ENCODE measurements around the gene GP2.
"Not testable (repeated sequence)": the region's sequence is repeated elsewhere in the genome, so short reads cannot be mapped to it uniquely, and the experiment has no call there.

Gene GP2

DNA sequence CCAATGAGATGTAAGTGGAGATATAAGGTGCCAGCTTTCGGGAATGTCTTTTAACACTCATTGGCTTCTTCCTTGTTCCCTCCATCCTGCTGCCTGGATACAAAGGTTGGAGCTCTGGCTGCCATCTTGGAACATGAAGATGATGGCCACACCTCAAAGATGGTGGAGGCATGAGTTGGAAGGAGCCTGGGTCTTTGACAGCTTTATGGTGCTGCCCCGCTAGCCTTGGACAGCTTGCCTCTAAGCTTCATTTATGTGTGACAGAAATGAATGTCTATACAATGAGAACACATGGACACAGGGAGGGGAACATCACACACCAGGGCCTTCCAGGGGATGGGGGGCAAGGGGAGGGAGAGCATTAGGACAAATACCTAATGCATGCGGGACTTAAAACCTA, 13.6 kb downstream of the GP2 start:
- no peak overlapping the region for H3K4me3 ChIP-seq (ENCODE audit: low read length)
- TF ChIP-seq, protein P1, sequence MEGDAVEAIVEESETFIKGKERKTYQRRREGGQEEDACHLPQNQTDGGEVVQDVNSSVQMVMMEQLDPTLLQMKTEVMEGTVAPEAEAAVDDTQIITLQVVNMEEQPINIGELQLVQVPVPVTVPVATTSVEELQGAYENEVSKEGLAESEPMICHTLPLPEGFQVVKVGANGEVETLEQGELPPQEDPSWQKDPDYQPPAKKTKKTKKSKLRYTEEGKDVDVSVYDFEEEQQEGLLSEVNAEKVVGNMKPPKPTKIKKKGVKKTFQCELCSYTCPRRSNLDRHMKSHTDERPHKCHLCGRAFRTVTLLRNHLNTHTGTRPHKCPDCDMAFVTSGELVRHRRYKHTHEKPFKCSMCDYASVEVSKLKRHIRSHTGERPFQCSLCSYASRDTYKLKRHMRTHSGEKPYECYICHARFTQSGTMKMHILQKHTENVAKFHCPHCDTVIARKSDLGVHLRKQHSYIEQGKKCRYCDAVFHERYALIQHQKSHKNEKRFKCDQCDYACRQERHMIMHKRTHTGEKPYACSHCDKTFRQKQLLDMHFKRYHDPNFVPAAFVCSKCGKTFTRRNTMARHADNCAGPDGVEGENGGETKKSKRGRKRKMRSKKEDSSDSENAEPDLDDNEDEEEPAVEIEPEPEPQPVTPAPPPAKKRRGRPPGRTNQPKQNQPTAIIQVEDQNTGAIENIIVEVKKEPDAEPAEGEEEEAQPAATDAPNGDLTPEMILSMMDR (conservative IDR thresholded peaks at IDR 0.05; ENCODE audit: low read depth, low read length) = no peak
- no peak for DNase-seq (ENCODE audit: low read depth)

DNA sequence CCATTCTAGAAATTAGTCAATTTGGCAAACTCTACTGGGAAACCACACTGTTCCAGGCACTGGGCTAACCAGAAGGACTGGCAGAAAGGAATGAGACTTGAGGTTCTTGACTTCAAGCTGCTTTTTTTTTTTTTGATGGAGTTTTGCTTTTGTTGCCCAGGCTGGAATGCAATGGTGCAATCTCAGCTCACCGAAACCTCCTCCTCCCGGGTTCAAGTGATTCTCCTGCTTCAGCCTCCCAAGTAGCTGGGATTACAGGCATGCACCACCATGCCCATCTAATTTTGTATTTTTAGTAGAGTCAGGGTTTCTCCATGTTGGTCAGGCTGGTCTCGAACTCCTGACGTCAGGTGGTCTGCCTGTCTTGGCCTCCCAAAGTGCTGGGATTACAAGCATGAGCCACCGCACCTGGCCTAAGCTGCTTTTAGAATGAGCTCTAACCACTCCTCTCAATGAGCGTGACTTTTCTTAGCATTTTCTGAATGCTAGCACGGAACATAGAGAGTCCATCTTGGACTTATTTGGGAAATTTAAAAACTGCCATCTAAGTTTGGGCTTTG, 14.7 kb downstream of the GP2 start:
- H3K4me3 ChIP-seq (ENCODE audit: low read length); DNase-seq (ENCODE audit: low read depth): not testable (repeated sequence)

DNA sequence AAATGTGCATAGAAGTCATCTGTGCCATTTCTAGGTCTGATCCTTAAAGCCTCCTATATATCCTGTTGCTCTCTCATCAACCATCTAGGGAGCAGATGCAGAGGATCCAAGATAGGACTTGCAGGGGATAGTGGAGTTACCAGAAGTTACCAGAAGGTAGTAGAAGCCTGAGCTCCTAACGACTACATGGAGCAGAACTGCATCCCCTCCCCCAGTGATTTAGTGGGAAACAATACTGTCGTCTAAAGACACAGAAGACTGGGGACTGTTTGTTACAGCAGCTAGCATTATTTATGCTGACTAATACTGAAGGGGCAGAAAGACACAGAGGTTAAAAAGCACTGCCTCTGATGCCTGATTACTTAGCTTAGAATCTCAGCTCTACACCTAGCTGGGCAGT, 15.8 kb downstream of the GP2 start:
- no peak overlapping the region for H3K4me3 ChIP-seq (ENCODE audit: low read length)
- TF ChIP-seq, protein P1 (conservative IDR thresholded peaks at IDR 0.05; ENCODE audit: low read depth, low read length) = no peak
- no peak for DNase-seq (ENCODE audit: low read depth)

DNA sequence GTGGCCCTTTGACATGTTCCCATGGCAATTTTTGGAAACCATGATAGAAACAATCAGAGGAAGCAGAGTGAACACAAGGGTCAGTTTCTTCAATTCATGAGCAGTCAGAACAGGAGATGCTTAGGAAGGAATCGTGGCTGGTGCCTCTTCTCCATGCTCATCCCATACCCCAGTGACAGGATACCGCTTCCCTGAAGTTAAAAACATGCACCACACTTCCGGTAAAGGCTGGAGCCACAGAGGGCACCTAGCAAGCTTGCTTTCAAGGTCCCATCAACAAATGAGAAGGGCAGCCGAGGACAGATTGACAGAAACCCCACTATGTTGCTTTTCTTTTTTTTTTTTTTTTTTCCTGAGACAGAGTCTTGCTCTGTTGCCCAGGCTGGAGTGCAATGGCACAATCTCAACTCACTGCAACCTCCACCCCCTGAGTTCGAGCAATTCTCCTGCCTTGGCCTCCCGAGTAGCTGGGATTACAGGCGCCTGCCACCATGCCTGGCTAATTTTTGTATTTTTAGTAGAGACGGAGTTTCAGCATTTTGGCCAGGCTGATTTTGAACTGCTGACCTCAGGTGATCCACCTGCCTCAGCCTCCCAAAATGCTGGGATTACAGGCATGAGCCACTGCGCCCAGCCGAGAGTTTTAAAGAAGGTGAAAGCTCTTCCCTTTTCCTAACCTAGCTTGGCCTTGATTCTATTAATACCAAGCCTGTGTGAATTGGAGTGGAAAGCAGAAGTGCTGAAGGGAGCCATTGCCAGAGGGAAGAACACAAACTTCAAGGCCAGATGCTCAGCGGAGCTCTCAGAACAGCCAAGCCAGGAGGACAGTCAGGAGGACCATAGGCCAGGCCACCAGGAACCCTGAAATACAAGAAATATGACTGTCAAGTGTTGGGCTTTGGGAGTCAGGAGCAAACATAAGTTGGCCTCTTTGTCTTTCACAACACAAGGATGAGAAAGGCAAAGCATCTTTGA, 16.6 kb downstream of the GP2 start:
- DNase-seq (ENCODE audit: low read depth) = no peak
- TF ChIP-seq, protein P1 (conservative IDR thresholded peaks at IDR 0.05; ENCODE audit: low read depth, low read length) = no peak
- H3K4me3 ChIP-seq (ENCODE audit: low read length) = no peak overlapping the region

DNA sequence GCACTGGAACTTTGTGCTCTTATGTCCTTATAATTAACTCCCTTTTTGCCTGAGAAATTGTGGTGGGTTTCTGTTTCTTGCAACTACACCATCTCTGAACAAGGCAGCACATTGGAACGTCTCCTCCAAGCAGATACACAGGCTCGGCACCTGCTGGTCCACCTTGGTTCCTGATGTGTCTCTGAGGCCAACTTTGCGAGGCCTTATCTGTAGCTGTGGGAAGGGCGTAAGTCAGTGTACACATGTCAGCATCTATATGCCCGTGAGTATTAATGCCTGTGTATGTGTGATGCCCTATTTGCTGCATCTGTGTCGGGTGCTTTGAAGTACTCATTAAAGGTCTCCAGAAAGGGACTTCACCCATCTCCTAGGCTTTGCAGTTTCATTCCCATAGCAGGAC, 17.5 kb downstream of the GP2 start:
- TF ChIP-seq, protein P1 (conservative IDR thresholded peaks at IDR 0.05; ENCODE audit: low read depth, low read length) = no peak
- no peak for DNase-seq (ENCODE audit: low read depth)
- no peak overlapping the region for H3K4me3 ChIP-seq (ENCODE audit: low read length)

DNA sequence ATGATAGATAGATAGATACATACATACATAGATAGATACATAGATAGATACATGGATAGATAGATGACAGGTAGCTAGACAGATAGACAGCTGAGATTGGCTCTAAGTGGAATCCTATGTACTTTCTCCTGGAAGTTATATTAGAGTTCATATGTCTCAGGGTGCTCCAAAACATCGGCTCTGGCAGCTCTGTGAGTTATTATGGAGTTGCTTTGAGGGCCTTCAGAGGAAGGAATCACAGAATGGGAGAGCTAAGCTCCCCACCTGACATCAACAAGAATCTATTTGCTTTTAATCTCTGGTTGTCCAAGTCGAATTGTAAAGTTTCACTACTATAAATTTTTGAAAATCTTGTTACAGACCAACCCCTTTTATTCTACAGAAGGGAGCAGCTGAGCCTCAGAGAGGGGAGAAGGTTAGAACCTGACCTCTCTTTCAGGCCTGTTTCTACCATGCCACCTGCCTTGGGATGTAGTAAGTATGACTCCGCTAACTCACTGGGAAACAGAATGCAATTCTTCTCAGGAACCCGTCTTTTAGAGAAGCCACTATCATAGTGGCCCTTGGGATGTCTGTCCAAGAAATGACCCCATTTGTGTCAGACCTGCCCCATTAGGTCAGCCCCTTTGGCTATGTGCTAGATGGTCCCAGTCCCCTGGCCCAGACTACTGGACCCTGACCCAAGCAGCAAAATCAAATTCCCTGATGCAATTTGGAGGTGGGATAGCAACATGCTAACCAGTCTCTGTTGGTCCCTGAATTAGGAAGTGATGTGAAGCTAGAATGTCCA, 18.3 kb downstream of the GP2 start:
- no peak for DNase-seq (ENCODE audit: low read depth)
- H3K4me3 ChIP-seq (ENCODE audit: low read length) = no peak overlapping the region
- TF ChIP-seq, protein P1 (conservative IDR thresholded peaks at IDR 0.05; ENCODE audit: low read depth, low read length) = no peak

DNA sequence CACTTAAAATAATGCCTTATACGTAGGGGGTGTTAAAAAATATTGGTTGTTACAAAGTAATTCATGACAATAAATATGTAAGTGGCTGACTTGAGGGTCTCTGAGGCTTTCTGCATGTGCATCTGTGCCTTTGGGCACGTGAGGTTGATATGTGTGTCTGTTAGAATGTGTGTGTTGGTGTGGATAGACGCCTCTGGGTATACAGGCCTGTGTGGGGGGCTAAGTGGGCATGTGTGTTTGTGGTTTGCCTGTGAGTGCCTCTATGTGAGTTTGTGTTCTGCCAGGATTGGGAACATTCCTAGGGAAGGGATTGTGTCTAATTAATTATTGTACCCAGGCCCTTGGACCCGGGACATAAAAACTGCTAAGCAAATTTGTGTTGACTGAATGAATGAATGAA, 19.0 kb downstream of the GP2 start:
- TF ChIP-seq, protein P1 (conservative IDR thresholded peaks at IDR 0.05; ENCODE audit: low read depth, low read length) = no peak
- no peak overlapping the region for H3K4me3 ChIP-seq (ENCODE audit: low read length)
- DNase-seq (ENCODE audit: low read depth) = no peak
